ENCODE data around the gene SART1.

SART1 gene, protein sequence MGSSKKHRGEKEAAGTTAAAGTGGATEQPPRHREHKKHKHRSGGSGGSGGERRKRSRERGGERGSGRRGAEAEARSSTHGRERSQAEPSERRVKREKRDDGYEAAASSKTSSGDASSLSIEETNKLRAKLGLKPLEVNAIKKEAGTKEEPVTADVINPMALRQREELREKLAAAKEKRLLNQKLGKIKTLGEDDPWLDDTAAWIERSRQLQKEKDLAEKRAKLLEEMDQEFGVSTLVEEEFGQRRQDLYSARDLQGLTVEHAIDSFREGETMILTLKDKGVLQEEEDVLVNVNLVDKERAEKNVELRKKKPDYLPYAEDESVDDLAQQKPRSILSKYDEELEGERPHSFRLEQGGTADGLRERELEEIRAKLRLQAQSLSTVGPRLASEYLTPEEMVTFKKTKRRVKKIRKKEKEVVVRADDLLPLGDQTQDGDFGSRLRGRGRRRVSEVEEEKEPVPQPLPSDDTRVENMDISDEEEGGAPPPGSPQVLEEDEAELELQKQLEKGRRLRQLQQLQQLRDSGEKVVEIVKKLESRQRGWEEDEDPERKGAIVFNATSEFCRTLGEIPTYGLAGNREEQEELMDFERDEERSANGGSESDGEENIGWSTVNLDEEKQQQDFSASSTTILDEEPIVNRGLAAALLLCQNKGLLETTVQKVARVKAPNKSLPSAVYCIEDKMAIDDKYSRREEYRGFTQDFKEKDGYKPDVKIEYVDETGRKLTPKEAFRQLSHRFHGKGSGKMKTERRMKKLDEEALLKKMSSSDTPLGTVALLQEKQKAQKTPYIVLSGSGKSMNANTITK

DNA sequence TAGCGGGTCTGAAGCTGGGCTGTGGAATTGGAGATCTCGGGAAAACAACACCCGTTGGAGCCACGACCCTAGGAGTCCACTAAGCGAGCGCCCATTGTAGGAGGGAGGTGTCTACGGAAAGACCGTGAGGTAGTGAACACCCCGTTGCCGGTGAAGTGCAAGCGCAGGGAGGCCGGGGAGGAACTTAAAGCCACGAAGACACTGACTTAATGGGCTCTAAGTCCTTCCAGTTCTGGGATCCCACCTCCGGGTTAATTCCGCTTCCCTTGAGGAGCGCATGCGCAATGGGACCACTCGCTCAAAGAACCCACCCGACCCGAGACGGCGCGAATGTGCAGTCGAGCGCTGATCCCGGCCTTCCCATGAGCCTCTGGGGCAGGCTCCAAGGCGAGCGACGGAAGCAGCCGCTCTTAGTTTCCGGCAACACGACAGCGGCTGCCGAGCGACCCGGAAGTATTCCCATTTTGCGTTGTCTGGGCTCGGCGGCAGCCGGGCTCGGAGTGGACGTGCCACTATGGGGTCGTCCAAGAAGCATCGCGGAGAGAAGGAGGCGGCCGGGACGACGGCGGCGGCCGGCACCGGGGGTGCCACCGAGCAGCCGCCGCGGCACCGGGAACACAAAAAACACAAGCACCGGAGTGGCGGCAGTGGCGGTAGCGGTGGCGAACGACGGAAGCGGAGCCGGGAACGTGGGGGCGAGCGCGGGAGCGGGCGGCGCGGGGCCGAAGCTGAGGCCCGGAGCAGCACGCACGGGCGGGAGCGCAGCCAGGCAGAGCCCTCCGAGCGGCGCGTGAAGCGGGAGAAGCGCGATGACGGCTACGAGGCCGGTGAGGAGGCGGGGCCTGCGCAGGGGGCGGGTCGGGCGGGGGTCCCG lies at the start of gene SART1:
Gene SART1, plus strand, starts transcription at position 468 of the 874 bp plus-strand sequence. Its CDS starts 47 bp downstream, at position 515.
- Histone ChIP-seq H3K36me3 (ENCODE audit: low read depth) (peaks cover 29% of the 10 kb centered on the region), H3K27me3 (ENCODE audit: insufficient read depth, poor library complexity, severe bottlenecking) (no peaks in the 10 kb centered on the region), H3K4me3 (ENCODE audit: severe bottlenecking) (peak within 1 kb of the TSS; percentile 91), H3K27ac (ENCODE audit: poor library complexity, severe bottlenecking) (peak within 1 kb of the TSS; percentile 45), H3K9me3 (ENCODE audit: severe bottlenecking) (no peaks in the 10 kb centered on the region), H3K4me1 (ENCODE audit: insufficient read depth, poor library complexity, severe bottlenecking) (peaks cover 6% of the 10 kb centered on the region)
- ATAC-seq (ENCODE audit: low read depth) (peak; percentile 93), DNase-seq (ENCODE audit: low spot score) (peak; percentile 97)
- TF ChIP-seq, protein P1, sequence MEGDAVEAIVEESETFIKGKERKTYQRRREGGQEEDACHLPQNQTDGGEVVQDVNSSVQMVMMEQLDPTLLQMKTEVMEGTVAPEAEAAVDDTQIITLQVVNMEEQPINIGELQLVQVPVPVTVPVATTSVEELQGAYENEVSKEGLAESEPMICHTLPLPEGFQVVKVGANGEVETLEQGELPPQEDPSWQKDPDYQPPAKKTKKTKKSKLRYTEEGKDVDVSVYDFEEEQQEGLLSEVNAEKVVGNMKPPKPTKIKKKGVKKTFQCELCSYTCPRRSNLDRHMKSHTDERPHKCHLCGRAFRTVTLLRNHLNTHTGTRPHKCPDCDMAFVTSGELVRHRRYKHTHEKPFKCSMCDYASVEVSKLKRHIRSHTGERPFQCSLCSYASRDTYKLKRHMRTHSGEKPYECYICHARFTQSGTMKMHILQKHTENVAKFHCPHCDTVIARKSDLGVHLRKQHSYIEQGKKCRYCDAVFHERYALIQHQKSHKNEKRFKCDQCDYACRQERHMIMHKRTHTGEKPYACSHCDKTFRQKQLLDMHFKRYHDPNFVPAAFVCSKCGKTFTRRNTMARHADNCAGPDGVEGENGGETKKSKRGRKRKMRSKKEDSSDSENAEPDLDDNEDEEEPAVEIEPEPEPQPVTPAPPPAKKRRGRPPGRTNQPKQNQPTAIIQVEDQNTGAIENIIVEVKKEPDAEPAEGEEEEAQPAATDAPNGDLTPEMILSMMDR (IDR thresholded peaks at IDR 0.05; ENCODE audit: poor library complexity, severe bottlenecking): no peak

DNA sequence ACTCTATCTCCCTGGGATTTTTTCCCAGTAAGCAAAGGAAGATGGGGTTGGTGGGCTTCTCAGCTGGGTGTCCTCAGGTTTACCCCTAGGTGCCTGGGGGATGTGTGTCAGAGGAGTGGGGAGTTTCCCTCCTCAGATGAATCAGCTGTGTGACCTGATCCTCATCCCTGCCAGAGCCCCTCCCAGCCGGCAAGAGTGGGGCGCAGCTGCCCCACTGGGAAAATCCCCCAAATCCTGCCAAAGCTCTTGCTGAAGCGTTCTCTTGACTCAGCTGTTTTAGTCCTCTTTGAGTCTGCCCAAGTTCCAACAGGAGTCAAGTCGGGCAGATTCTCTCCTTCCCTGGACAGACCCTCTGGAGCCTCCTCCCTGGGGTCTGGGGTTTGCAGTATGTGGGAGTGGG lies 48.7 kb upstream of the SART1 start:
- DNase-seq (ENCODE audit: low spot score) (peak; percentile 85), ATAC-seq (ENCODE audit: low read depth) (peak; percentile 2; the same call in 1 of the 3 replicates)
- H3K9me3 ChIP-seq (ENCODE audit: severe bottlenecking): no peaks in the 10 kb centered on the region
- H3K27ac ChIP-seq (ENCODE audit: poor library complexity, severe bottlenecking): peak overlapping the region; percentile 98
- H3K4me1 ChIP-seq (ENCODE audit: insufficient read depth, poor library complexity, severe bottlenecking): peaks cover 63% of the 10 kb centered on the region
- no peak overlapping the region for H3K4me3 ChIP-seq (ENCODE audit: severe bottlenecking)
- TF ChIP-seq, protein P1 (IDR thresholded peaks at IDR 0.05; ENCODE audit: poor library complexity, severe bottlenecking): no peak
- H3K27me3 ChIP-seq (ENCODE audit: insufficient read depth, poor library complexity, severe bottlenecking): no peaks in the 10 kb centered on the region
- H3K36me3 ChIP-seq (ENCODE audit: low read depth): peaks cover 13% of the 10 kb centered on the region; the same call in 1 of the 2 replicates

DNA sequence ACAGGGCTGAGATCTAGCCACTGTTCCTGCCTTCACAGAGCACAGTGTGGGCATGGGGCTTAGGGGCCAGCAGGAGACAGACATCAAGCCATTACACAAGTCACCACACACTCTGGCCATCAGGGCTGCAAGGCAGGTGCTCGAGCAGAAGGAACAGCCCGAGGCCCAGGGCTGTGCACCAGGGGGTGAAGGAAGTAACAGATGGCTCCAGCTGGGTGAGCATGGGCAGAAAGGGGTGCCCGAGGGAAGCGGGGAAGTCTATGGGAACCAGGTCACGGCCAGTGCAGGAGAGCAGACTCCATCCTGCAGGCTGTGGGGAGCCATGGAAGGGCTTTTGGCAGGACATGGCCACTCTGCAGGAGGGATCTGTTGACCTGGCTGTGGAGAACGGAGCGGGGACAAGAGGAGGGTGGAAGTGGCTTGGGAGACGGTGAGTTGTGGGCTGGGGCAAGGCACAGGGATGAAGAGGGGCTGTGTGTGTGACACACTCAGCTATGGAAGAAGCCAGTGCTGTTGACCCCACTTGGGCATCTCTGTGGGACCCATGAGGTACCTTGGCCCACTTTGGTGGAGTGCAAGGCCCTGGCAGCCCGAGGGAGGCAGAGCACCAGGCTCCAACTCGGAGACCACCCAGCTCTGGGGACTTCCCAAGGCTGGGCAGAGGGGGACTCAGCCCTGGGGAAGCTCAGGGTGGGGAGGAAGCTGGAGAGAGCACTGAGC lies 46.3 kb upstream of the SART1 start:
- ATAC-seq (ENCODE audit: low read depth) (peak; percentile 0; the same call in 1 of the 3 replicates), DNase-seq (ENCODE audit: low spot score) (no peak)
- H3K27ac ChIP-seq (ENCODE audit: poor library complexity, severe bottlenecking): peak overlapping the region; percentile 98
- no peak overlapping the region for H3K4me3 ChIP-seq (ENCODE audit: severe bottlenecking)
- H3K9me3 ChIP-seq (ENCODE audit: severe bottlenecking): no peaks in the 10 kb centered on the region
- H3K27me3 ChIP-seq (ENCODE audit: insufficient read depth, poor library complexity, severe bottlenecking): no peaks in the 10 kb centered on the region
- peaks cover 68% of the 10 kb centered on the region for H3K4me1 ChIP-seq (ENCODE audit: insufficient read depth, poor library complexity, severe bottlenecking)
- TF ChIP-seq, protein P1 (IDR thresholded peaks at IDR 0.05; ENCODE audit: poor library complexity, severe bottlenecking): no peak
- H3K36me3 ChIP-seq (ENCODE audit: low read depth): peaks cover 19% of the 10 kb centered on the region; the same call in 1 of the 2 replicates

DNA sequence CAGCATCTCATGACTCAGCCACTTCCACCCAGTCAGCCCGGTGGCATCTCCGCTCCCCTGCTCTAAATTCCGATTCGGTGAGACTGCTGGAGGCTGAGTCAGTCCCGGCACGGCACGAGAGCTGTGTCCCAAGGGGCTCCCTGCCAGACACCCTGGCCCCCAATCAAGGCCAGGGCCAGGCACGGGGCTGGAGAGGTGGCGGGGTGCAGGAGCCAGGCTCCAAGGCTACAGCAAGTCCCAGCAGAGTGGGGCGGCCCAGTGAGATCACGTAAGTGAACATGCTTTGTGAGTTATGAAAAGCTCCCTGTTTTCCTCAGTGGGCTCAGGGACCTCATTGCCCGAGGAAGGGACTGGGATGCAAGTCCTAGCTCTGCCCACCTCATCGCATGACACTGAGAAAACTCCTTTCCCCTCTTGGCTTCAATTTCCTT lies 45.7 kb upstream of the SART1 start:
- H3K9me3 ChIP-seq (ENCODE audit: severe bottlenecking): no peaks in the 10 kb centered on the region
- H3K27me3 ChIP-seq (ENCODE audit: insufficient read depth, poor library complexity, severe bottlenecking): no peaks in the 10 kb centered on the region
- H3K36me3 ChIP-seq (ENCODE audit: low read depth): peaks cover 23% of the 10 kb centered on the region; the same call in 1 of the 2 replicates
- H3K4me1 ChIP-seq (ENCODE audit: insufficient read depth, poor library complexity, severe bottlenecking): peaks cover 74% of the 10 kb centered on the region
- TF ChIP-seq, protein P1 (IDR thresholded peaks at IDR 0.05; ENCODE audit: poor library complexity, severe bottlenecking): no peak
- H3K4me3 ChIP-seq (ENCODE audit: severe bottlenecking): peak overlapping the region; percentile 18
- ATAC-seq (ENCODE audit: low read depth) (peak; percentile 71), DNase-seq (ENCODE audit: low spot score) (peak; percentile 95)
- peak overlapping the region; percentile 98 for H3K27ac ChIP-seq (ENCODE audit: poor library complexity, severe bottlenecking)

Measured in RWPE2 (cell line).